Mucosa of descending colon (tissue), 3 donors: ENCODE data around the gene ARHGAP31. TPM values are rescaled to one million over a fixed set of nuclear protein-coding genes. Genes with fewer than 3 reads are reported as not detected.

ENCODE experiments used
- ATAC-seq: fragments of 200-7000 bp; cut with Tn5 transposase; one replicate; pipeline ENCODE4 v1.9.1; 2020; ENCODE audit warnings: mild to moderate bottlenecking, moderate library complexity
- DNase-seq, 3 donors: peaks; one replicate each; pipeline ENCODE4 v3.0.0-alpha.2; 2020
- H3K36me3 ChIP-seq: fragments of 200-600 bp; one replicate; pipeline ENCODE4 v1.8.0; 2021; ENCODE audit warnings: low read depth, mild to moderate bottlenecking
- H3K4me1 ChIP-seq: fragments of 200-600 bp; one replicate; pipeline ENCODE4 v1.8.0; 2021; ENCODE audit warnings: low read depth, mild to moderate bottlenecking
- H3K4me3 ChIP-seq: fragments of 200-600 bp; one replicate; pipeline ENCODE4 v1.8.0; 2021; ENCODE audit warnings: mild to moderate bottlenecking
- H3K9me3 ChIP-seq: fragments of 200-600 bp; one replicate; pipeline ENCODE4 v1.8.0; 2021; ENCODE audit warnings: mild to moderate bottlenecking
- intact Hi-C, 2 donors: fragments of 100-400 bp; cut with DNase I in 1 of 2; cut with micrococcal nuclease in 1 of 2; formaldehyde crosslinking; loops; one replicate each; pipeline versions ENCODE4 v1.11.0 to v1.11.1; 2022; cut with DNase I, micrococcal nuclease
- total RNA-seq, 3 donors: library from RNA; stranded (reverse); fragmentation: NEBNext Ultra II Directional in 2 of 3; extraction: Animal tissue kit (Norgen Biotek cat#: 25700) in 2 of 3; gene quantifications; one replicate each; pipeline versions ENCODE4 v1.2.1 to v1.2.4, GENCODE V29; 2021 to 2023
- TF ChIP-seq, protein P1 (sequence below): fragments of 200-600 bp; IDR thresholded peaks from one replicate; pipeline ENCODE4 v1.8.0; 2022; ENCODE audit warnings: antibody characterized with exemption, mild to moderate bottlenecking
- donor health status: DM: no; HTN: no; CAD: no; lungs with moderate emphysema.
- donor health status: DM: no; HTN: no; CAD: no.
- donor health status: DM: no; HTN: yes; CAD: no.

The ARHGAP31 gene
- total RNA-seq, 3 donors from 2014 or later: 7.7 to 25.8 (median 11.8) TPM

DNA sequence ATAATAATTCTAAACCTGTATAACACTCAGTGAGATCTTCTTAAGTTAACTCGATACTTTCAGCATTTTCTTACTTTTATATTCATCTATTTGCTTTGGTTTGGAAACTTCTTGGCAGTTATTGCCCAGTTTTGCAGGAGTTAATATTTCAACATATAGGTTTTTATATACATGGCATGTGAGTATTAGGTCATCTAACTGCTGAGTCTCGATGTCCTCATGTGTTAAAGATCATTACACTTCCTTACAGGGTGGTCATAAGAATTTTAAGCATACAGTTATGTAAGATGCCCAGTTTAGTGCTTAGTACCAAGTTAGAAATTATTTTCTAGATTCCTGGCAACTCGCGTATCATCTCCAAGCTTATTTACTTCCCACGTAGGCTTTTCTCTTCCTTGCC is 106.3 kb downstream of the ARHGAP31 start:
- H3K4me1 ChIP-seq: no peaks in the 10 kb centered on the region
- H3K4me3 ChIP-seq: no peak overlapping the region
- DNase-seq (no peak), ATAC-seq (no peak)
- TF ChIP-seq, protein P1, sequence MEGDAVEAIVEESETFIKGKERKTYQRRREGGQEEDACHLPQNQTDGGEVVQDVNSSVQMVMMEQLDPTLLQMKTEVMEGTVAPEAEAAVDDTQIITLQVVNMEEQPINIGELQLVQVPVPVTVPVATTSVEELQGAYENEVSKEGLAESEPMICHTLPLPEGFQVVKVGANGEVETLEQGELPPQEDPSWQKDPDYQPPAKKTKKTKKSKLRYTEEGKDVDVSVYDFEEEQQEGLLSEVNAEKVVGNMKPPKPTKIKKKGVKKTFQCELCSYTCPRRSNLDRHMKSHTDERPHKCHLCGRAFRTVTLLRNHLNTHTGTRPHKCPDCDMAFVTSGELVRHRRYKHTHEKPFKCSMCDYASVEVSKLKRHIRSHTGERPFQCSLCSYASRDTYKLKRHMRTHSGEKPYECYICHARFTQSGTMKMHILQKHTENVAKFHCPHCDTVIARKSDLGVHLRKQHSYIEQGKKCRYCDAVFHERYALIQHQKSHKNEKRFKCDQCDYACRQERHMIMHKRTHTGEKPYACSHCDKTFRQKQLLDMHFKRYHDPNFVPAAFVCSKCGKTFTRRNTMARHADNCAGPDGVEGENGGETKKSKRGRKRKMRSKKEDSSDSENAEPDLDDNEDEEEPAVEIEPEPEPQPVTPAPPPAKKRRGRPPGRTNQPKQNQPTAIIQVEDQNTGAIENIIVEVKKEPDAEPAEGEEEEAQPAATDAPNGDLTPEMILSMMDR: no peak
- intact Hi-C loops: no loop called here
- H3K9me3 ChIP-seq: no peaks in the 10 kb centered on the region
- H3K36me3 ChIP-seq: no peaks in the 10 kb centered on the region

DNA sequence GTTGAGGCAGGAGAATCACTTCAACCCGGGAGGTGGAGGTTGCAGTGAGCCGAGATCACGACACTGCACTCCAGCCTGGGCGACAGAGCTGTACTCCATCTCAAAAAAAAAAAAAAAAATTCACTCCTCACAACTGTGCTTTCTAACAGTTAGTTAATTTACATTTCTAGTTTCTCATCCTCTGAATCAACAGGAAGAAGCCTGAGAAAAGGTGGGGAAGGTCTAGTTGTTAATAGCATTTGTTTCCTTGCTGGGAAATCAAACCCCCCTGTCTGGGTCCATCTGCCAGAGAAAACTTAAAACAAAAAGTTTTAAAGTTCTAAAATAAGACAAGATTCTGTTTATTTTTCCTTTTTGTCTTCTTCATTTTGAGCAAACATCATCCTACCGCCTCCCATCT is 106.9 kb downstream of the ARHGAP31 start:
- H3K36me3 ChIP-seq: no peaks in the 10 kb centered on the region
- H3K4me1 ChIP-seq: no peaks in the 10 kb centered on the region
- no peak overlapping the region for H3K4me3 ChIP-seq
- TF ChIP-seq, protein P1: no peak
- H3K9me3 ChIP-seq: no peaks in the 10 kb centered on the region
- ATAC-seq (no peak), DNase-seq (no peak)
- intact Hi-C loops: no loop called here

DNA sequence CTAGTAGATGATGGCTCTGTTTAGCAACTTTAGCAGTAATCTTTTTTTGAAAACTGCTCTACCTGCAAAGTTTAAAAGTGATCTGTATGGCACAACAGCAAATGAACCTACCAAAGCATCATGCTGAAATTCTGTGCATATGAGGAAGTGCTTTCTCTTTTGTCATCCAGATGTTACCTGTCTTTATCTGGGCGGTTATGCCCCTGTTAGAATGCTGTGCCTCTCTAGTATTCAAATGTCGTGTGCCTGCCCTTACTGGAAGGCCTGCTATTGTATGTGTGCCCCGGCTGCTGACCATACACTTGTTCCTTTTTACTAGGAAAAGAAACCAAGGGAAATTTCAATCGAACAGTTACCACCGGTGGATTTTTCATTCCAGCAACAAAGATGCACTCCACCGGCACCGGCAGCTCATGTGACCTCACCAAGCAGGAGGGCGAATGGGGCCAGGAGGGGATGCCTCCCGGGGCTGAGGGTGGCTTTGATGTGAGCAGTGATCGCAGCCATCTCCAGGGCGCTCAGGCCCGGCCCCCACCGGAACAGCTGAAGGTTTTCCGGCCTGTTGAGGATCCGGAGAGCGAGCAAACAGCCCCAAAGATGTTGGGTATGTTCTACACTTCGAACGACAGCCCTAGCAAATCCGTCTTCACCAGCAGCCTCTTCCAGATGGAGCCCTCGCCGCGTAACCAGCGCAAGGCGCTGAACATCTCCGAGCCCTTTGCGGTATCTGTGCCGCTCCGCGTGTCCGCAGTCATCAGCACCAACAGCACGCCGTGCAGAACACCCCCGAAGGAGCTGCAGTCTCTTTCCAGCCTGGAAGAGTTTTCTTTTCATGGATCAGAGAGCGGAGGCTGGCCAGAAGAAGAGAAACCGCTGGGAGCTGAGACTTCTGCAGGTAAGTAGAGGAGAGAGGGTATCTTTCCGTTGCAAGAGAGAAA is 107.6 kb downstream of the ARHGAP31 start:
- ATAC-seq (peak; percentile 36), DNase-seq (no peak)
- Histone ChIP-seq H3K4me3 (no peak overlapping the region), H3K4me1 (no peaks in the 10 kb centered on the region), H3K9me3 (no peaks in the 10 kb centered on the region), H3K36me3 (no peaks in the 10 kb centered on the region)
- intact Hi-C loops: no loop called here
- TF ChIP-seq, protein P1: no peak

DNA sequence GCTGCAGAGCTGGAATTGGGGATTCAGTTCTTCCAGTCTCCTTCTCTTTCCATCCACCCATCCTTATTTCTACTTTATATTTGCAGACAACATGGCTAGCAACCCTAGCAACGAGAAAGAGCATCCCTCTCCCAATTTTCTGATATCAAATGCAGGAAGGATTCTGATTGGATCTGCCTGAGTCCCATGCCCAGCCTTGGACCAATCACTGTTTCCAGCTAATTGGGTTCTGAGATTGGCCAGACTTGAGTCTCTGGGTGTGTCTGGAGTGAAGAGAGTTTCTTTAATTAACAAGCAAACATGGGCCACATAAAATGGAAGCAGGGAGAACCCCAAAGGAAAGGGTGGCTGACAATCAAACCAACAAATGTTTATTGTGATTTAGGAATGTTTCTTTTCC is 108.6 kb downstream of the ARHGAP31 start:
- H3K9me3 ChIP-seq: no peaks in the 10 kb centered on the region
- no peaks in the 10 kb centered on the region for H3K36me3 ChIP-seq
- TF ChIP-seq, protein P1: no peak
- no peak overlapping the region for H3K4me3 ChIP-seq
- H3K4me1 ChIP-seq: no peaks in the 10 kb centered on the region
- DNase-seq (no peak), ATAC-seq (no peak)
- intact Hi-C loops: no loop called here

DNA sequence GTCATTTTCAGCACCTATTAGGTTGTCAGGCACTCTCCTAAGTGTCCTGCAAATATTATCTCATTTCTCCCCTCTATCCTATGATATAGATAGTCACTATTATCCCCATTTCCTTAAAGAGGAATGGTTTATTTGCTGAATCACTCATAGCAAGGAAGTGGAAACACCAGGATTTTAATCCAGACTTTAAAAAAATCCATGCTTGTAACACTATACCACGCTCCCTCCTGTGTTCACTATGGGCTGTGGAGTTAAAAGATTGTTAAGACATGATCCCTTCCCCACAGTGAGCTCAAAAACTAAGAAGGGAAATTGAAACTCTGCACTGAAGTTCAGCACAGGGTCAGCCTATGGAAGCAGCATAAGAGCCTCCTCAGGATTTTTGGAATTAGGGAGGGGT is 109.0 kb downstream of the ARHGAP31 start:
- no peaks in the 10 kb centered on the region for H3K9me3 ChIP-seq
- no peak overlapping the region for H3K4me3 ChIP-seq
- no peak for ATAC-seq
- H3K4me1 ChIP-seq: no peaks in the 10 kb centered on the region
- TF ChIP-seq, protein P1: no peak
- no peak for DNase-seq
- intact Hi-C loops: no loop called here
- no peaks in the 10 kb centered on the region for H3K36me3 ChIP-seq
